NCI-H1417 treated with DMSO at 0.1 percent for 48 hours (cell line): ENCODE measurements around the gene P2RX3.

Source experiments
- DNase-seq: peaks from one replicate; lab custom pipeline; 2025; lab: John Stamatoyannopoulos, UW

Gene P2RX3

GRCh38 chr11:57310091-57310490, 28.1 kb upstream of the P2RX3 start:
- DNase-seq: no peak

- DNase-seq: no peak
These were observed 27.5 kb upstream of the P2RX3 start for GRCh38 chr11:57310630-57311086.

GRCh38 chr11:57311109-57311936, 26.8 kb upstream of the P2RX3 start:
- DNase-seq: no peak

GRCh38 chr11:57312511-57313021, 25.6 kb upstream of the P2RX3 start:
- DNase-seq: no peak

GRCh38 chr11:57313071-57313787, 24.9 kb upstream of the P2RX3 start:
- DNase-seq: no peak

- no peak for DNase-seq
These were observed 24.4 kb upstream of the P2RX3 start for GRCh38 chr11:57313788-57314135.

GRCh38 chr11:57314221-57314973, 23.8 kb upstream of the P2RX3 start:
- DNase-seq: no peak

GRCh38 chr11:57315491-57315890, 22.7 kb upstream of the P2RX3 start:
- DNase-seq: no peak

- DNase-seq: no peak
These were observed 22.1 kb upstream of the P2RX3 start for GRCh38 chr11:57316017-57316416.

GRCh38 chr11:57318178-57318577, 20.0 kb upstream of the P2RX3 start:
- DNase-seq: no peak

GRCh38 chr11:57320067-57320718, 18.0 kb upstream of the P2RX3 start:
- no peak for DNase-seq

- DNase-seq: no peak
These were observed 17.3 kb upstream of the P2RX3 start for GRCh38 chr11:57320719-57321387.

GRCh38 chr11:57321388-57322255, 16.5 kb upstream of the P2RX3 start:
- DNase-seq: no peak

GRCh38 chr11:57322256-57323166, 15.6 kb upstream of the P2RX3 start:
- DNase-seq: no peak

- DNase-seq: no peak
These were observed 14.8 kb upstream of the P2RX3 start for GRCh38 chr11:57323167-57323854.

GRCh38 chr11:57323855-57324153, 14.3 kb upstream of the P2RX3 start:
- DNase-seq: no peak

GRCh38 chr11:57324154-57324885, 13.8 kb upstream of the P2RX3 start:
- DNase-seq: no peak
